Ovary (tissue), 3 donors: ENCODE data around the gene MIEF1.

Experiments used
- EP300 ChIP-seq: sonication (generic); formaldehyde crosslinking; IDR thresholded peaks from one replicate; pipeline ENCODE4 v1.6.1; 2017; ENCODE audit warnings: antibody characterized with exemption
- POLR2A ChIP-seq: fragments of 450-650 bp; IDR thresholded peaks from one replicate; pipeline ENCODE4 v1.6.1; 2017; ENCODE audit warnings: antibody characterized with exemption, mild to moderate bottlenecking, moderate library complexity
- TF ChIP-seq, protein P1 (sequence below), 3 donors: fragments of 450-650 bp in 2 of 3; fragments of 200-600 bp in 1 of 3; IDR thresholded peaks; one replicate each; pipeline versions ENCODE4 v1.5.1 to v1.8.0; 2016 to 2022; ENCODE audit warnings: antibody characterized with exemption in 3 of 3, mild to moderate bottlenecking in 1 of 3
- donor health status: DM: no; HTN: no; CAD: no.

- TF ChIP-seq, protein P1, sequence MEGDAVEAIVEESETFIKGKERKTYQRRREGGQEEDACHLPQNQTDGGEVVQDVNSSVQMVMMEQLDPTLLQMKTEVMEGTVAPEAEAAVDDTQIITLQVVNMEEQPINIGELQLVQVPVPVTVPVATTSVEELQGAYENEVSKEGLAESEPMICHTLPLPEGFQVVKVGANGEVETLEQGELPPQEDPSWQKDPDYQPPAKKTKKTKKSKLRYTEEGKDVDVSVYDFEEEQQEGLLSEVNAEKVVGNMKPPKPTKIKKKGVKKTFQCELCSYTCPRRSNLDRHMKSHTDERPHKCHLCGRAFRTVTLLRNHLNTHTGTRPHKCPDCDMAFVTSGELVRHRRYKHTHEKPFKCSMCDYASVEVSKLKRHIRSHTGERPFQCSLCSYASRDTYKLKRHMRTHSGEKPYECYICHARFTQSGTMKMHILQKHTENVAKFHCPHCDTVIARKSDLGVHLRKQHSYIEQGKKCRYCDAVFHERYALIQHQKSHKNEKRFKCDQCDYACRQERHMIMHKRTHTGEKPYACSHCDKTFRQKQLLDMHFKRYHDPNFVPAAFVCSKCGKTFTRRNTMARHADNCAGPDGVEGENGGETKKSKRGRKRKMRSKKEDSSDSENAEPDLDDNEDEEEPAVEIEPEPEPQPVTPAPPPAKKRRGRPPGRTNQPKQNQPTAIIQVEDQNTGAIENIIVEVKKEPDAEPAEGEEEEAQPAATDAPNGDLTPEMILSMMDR (IDR thresholded peaks at IDR 0.05), result no peak
- TF ChIP-seq EP300, result no peak
- TF ChIP-seq POLR2A, result no peak
Observed at GRCh38 chr22:39452740-39453040, 49.4 kb upstream of the MIEF1 start.
